HG02884 (cell line): ENCODE results near the gene GPR89A.
"Not testable (repeated sequence)": the region's sequence is repeated elsewhere in the genome, so short reads cannot be mapped to it uniquely, and the experiment has no call there.

ENCODE experiments used
- ATAC-seq: cut with Tn5 transposase; IDR thresholded peaks from one replicate; pipeline ENCODE4 v1.9.1; 2021; ENCODE audit warnings: mild to moderate bottlenecking, moderate library complexity; ENCODE audit not compliant: unreplicated experiment

GPR89A gene

GRCh38 chr1:145607833-145608733 is at the start of gene GPR89A:
Gene GPR89A, plus strand, starts transcription at chr1:145607988. Its CDS starts 146 bp downstream, at chr1:145608134.
- ATAC-seq, result peak; percentile 97

- not testable (repeated sequence) for ATAC-seq
These were observed 21.0 kb upstream of the GPR89A start for GRCh38 chr1:145586820-145587219.

GRCh38 chr1:145590806-145591205 is 17.0 kb upstream of the GPR89A start:
- ATAC-seq, result not testable (repeated sequence)

- not testable (repeated sequence) for ATAC-seq
These were observed 15.4 kb upstream of the GPR89A start for GRCh38 chr1:145592347-145592746.

- not testable (repeated sequence) for ATAC-seq
These were observed 12.4 kb upstream of the GPR89A start for GRCh38 chr1:145595421-145595820.

- ATAC-seq, result not testable (repeated sequence)
These were observed 11.6 kb upstream of the GPR89A start for GRCh38 chr1:145596236-145596635.

- ATAC-seq, result not testable (repeated sequence)
These were observed 8.4 kb upstream of the GPR89A start for GRCh38 chr1:145599426-145599825.

- no peak for ATAC-seq
These were observed 6.2 kb upstream of the GPR89A start for GRCh38 chr1:145601593-145601992.

GRCh38 chr1:145606840-145607239 is 948 bp upstream of the GPR89A start:
- ATAC-seq, result not testable (repeated sequence)

- not testable (repeated sequence) for ATAC-seq
These were observed 499 bp upstream of the GPR89A start for GRCh38 chr1:145607289-145607688.

- ATAC-seq, result not testable (repeated sequence)
These were observed 3.0 kb downstream of the GPR89A start for GRCh38 chr1:145610744-145611143.

- ATAC-seq, result not testable (repeated sequence)
These were observed 12.3 kb downstream of the GPR89A start for GRCh38 chr1:145620073-145620472.

GRCh38 chr1:145622177-145622576 is 14.4 kb downstream of the GPR89A start:
- not testable (repeated sequence) for ATAC-seq

GRCh38 chr1:145636237-145636636 is 28.4 kb downstream of the GPR89A start:
- not testable (repeated sequence) for ATAC-seq

- not testable (repeated sequence) for ATAC-seq
These were observed 34.1 kb downstream of the GPR89A start for GRCh38 chr1:145641886-145642285.

- ATAC-seq, result not testable (repeated sequence)
These were observed 36.2 kb downstream of the GPR89A start for GRCh38 chr1:145643990-145644389.

- ATAC-seq, result not testable (repeated sequence)
These were observed 48.6 kb downstream of the GPR89A start for GRCh38 chr1:145656245-145656943.

GRCh38 chr1:145662502-145662901 is 54.7 kb downstream of the GPR89A start:
- ATAC-seq, result not testable (repeated sequence)

- not testable (repeated sequence) for ATAC-seq
These were observed 57.2 kb downstream of the GPR89A start for GRCh38 chr1:145665015-145665414.

GRCh38 chr1:145670995-145671745 is 63.4 kb downstream of the GPR89A start:
- ATAC-seq, result not testable (repeated sequence)

- ATAC-seq, result not testable (repeated sequence)
These were observed 65.4 kb downstream of the GPR89A start for GRCh38 chr1:145673217-145673616.
